Lower lobe of right lung (tissue), 2 donors: ENCODE data around the gene IWS1. TPM values are rescaled to one million over a fixed set of nuclear protein-coding genes. Genes with fewer than 3 reads are reported as not detected.
"Not testable (repeated sequence)": the region's sequence is repeated elsewhere in the genome, so short reads cannot be mapped to it uniquely, and the experiment has no call there.

Experiments used
- ATAC-seq, 2 donors: fragments of 200-7000 bp; cut with Tn5 transposase; one replicate each; pipeline ENCODE4 v1.9.1; 2020 to 2022; ENCODE audit warnings: mild to moderate bottlenecking in 2 of 2, moderate library complexity in 2 of 2
- DNase-seq: peaks from one replicate; pipeline ENCODE4 v3.0.0-alpha.2; 2020
- H3K27ac ChIP-seq: fragments of 200-600 bp; one replicate; pipeline ENCODE4 v1.8.0; 2022
- H3K27me3 ChIP-seq: fragments of 200-600 bp; one replicate; pipeline ENCODE4 v1.8.0; 2022; ENCODE audit warnings: low read depth
- H3K36me3 ChIP-seq: fragments of 200-600 bp; one replicate; pipeline ENCODE4 v1.8.0; 2022; ENCODE audit warnings: mild to moderate bottlenecking
- H3K4me1 ChIP-seq: fragments of 200-600 bp; one replicate; pipeline ENCODE4 v1.8.0; 2022
- H3K4me3 ChIP-seq: fragments of 200-600 bp; one replicate; pipeline ENCODE4 v1.8.0; 2022; ENCODE audit warnings: mild to moderate bottlenecking
- H3K9me3 ChIP-seq: fragments of 200-600 bp; one replicate; pipeline ENCODE4 v1.8.0; 2022
- intact Hi-C: fragments of 100-400 bp; cut with DNase I; formaldehyde crosslinking; loops from one replicate; pipeline ENCODE4 v1.11.0; 2022
- total RNA-seq: library from RNA; stranded (reverse); fragmentation: NEBNext Ultra II Directional; extraction: Animal tissue kit (Norgen Biotek cat#: 25700); gene quantifications from one replicate; pipeline ENCODE4 v1.2.1, GENCODE V29; 2021
- TF ChIP-seq, protein P1 (sequence below): fragments of 200-600 bp; IDR thresholded peaks from one replicate; pipeline ENCODE4 v1.8.0; 2022; ENCODE audit warnings: antibody characterized with exemption, mild to moderate bottlenecking
- donor health status: DM: no; HTN: yes; CAD: no; lungs with severe emphysema.

The IWS1 gene
- total RNA-seq, 1 donor from 2014 or later: 36.7 TPM

DNA sequence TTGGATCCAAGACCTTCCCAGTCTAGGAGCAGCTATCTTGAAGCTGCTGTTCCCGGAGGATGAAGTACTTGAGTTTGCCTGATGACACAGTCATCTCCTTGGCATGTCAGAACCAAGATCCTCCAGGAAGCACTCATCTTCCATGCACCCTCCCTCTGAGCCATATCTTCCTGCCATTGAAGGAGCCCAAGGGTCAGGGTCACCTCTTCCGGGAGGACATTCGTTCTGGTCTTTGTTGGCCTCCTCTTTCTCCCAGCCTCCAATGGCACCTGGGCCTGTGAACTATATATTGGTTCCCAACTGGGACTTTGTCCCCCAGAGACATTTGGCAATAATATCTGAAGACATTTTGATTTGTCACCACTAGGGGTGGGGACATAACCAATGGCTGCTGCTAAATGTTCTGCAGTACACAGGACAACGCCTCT, 4.9 kb upstream of the IWS1 start:
- Histone ChIP-seq H3K9me3 (no peaks in the 10 kb centered on the region), H3K36me3 (no peaks in the 10 kb centered on the region), H3K4me3 (no peak overlapping the region), H3K27ac (no peak overlapping the region), H3K27me3 (peaks cover 9% of the 10 kb centered on the region), H3K4me1 (peaks cover 7% of the 10 kb centered on the region)
- intact Hi-C loops: no loop called here
- TF ChIP-seq, protein P1, sequence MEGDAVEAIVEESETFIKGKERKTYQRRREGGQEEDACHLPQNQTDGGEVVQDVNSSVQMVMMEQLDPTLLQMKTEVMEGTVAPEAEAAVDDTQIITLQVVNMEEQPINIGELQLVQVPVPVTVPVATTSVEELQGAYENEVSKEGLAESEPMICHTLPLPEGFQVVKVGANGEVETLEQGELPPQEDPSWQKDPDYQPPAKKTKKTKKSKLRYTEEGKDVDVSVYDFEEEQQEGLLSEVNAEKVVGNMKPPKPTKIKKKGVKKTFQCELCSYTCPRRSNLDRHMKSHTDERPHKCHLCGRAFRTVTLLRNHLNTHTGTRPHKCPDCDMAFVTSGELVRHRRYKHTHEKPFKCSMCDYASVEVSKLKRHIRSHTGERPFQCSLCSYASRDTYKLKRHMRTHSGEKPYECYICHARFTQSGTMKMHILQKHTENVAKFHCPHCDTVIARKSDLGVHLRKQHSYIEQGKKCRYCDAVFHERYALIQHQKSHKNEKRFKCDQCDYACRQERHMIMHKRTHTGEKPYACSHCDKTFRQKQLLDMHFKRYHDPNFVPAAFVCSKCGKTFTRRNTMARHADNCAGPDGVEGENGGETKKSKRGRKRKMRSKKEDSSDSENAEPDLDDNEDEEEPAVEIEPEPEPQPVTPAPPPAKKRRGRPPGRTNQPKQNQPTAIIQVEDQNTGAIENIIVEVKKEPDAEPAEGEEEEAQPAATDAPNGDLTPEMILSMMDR: no peak
- no peak for ATAC-seq
- DNase-seq: no peak

DNA sequence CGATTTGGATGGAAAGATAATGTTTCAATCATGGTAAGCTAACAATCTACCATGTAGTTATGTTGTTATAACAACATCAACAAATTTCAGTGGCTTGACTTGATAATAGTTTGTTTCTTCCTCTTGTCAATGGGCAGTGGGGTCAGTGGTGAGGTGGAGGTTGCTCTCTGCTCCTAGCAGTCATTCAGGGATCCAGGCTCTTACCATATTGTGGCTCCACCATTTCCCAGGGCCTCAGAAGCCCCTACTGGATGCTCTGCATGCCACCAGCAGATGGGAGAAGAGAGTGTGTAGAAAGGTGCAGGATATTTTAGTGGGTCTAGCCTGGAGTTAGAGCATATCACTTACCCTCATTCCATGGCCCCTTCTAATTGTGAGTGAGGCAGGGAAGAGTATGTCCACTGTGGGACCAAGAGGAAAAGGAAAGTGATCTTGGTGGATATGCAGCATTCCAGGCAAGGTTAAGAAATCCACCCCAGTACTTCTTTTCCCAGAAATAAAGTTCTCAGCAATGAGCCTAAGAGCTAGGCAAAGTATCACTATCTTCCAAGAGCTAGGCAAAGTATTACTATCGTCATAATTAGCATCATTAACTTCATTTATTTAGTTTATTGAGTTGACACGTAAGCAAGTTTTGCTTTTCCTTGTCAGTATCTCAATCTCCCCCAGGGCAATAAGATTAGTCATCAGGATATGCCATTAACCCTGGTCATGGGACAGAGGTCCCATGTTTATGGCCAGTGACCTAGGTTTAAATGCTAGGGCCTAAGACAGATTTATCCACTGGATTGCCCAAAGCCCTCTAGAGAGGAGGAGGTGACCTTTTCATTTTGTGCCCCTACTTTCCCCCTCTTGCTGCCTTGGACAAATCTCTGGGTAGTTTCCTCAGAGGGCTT, 4.2 kb upstream of the IWS1 start:
- Histone ChIP-seq H3K36me3 (no peaks in the 10 kb centered on the region), H3K4me1 (peaks cover 7% of the 10 kb centered on the region), H3K9me3 (no peaks in the 10 kb centered on the region), H3K27ac (no peak overlapping the region), H3K4me3 (no peak overlapping the region), H3K27me3 (peaks cover 5% of the 10 kb centered on the region)
- no peak for DNase-seq
- intact Hi-C loops: no loop called here
- no peak for ATAC-seq
- TF ChIP-seq, protein P1: no peak

DNA sequence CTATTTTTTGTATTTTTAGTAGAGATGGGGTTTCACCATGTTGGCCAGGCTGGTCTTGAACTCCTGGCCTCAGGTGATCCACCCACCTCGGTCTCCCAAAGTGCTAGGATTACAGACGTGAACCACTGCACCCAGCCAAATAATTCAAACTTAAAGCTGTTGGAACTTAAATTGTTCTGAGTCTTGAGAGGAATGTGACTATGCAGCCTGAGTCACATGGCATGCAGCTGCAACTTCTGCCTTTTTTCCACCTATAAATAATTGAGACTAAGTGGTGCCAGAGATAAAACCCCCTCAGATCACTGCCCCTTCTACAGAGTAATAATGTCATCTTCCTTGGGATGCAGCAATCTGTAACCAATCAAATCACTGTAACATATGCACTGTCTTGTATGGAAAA, 3.1 kb upstream of the IWS1 start:
- intact Hi-C loops, H3K36me3 ChIP-seq, H3K27me3 ChIP-seq, DNase-seq, H3K27ac ChIP-seq, ATAC-seq, H3K4me3 ChIP-seq, H3K9me3 ChIP-seq: not testable (repeated sequence)
- peaks cover 16% of the 10 kb centered on the region for H3K4me1 ChIP-seq

DNA sequence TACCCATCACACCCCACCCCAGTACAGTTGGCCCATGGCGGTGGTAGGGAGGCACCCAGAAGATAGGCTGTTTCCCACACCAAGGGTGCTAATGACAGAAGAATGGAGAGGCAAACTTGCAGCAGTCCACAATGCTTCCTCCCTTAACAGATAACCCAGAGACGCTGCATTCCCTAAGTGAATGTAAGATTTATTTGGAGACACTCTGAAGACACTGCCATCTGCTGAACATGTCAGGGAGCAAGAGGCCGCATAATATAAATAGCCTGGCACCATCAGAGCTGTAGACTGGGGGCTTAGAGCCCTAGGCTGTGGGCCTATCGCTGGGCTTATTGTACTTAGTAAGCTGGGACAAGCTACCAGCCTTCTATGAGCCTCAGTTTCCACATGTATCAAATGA, 2.2 kb upstream of the IWS1 start:
- ATAC-seq: no peak
- Histone ChIP-seq H3K4me3 (no peak overlapping the region), H3K4me1 (peaks cover 22% of the 10 kb centered on the region), H3K36me3 (peaks cover under 1% of the 10 kb centered on the region), H3K27me3 (no peaks in the 10 kb centered on the region), H3K9me3 (no peaks in the 10 kb centered on the region), H3K27ac (no peak overlapping the region)
- TF ChIP-seq, protein P1: no peak
- intact Hi-C loops: no loop called here
- no peak for DNase-seq

DNA sequence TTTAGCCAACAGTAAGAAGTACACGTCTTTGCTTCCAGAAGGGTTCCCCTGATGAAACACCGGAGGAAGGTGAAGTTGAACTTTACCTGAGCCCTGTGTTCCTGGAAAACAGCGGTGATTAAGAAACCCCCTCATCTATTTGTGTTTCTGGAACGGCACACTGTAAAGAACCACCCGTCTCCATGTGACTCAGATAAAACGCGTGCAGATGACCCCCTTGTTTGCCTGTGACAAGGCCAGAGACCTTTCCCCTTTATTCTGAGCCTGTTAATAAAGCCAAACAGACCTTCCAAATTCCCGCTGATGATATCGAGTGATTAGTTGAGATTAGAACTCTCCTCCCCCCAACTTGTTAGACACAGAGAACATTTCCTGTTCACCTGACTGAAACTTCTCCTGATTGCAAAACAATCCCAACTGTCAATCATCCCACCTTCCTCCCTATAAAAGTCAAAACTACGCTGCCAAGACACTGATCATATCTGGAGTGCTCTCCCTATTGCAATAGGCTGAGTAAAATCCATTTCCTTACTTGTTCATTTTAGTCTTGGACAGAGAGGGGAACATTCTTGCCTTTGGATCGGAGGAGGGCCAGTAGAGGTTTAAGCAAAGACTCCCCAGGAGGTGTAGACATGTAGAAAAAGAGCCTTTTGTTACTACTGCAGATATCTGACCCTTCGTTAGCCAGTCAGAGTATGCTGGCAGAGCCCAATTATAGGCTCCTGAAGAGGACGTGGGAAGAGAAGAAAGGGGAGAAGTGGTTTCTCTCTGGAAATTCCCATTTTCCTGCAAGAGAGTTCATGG, 914 bp upstream of the IWS1 start:
- H3K4me3 ChIP-seq: peak overlapping the region; percentile 96
- H3K4me1 ChIP-seq: peaks cover 22% of the 10 kb centered on the region
- intact Hi-C loops: no loop called here
- peak overlapping the region; percentile 96 for H3K27ac ChIP-seq
- H3K36me3 ChIP-seq: peaks cover 14% of the 10 kb centered on the region
- TF ChIP-seq, protein P1: no peak
- DNase-seq: no peak
- ATAC-seq: peak; percentile 11 to 45
- no peaks in the 10 kb centered on the region for H3K9me3 ChIP-seq
- no peaks in the 10 kb centered on the region for H3K27me3 ChIP-seq
